H1 (cell line): ENCODE measurements around the gene KCNH4. TPM values are rescaled to one million over a fixed set of nuclear protein-coding genes. Genes with fewer than 3 reads are reported as not detected.

ENCODE experiments used
- CTCF ChIA-PET: fragments of 300-600 bp; sonication (Branson Sonifier 250); formaldehyde crosslinking; loops from one replicate; lab custom pipeline; 2021; ENCODE audit not compliant: partially characterized antibody; lab: Charles Lee
- POLR2A ChIA-PET: fragments of 300-600 bp; sonication (Branson Sonifier 250); formaldehyde crosslinking; loops from one replicate; lab custom pipeline; 2021; ENCODE audit warnings: inconsistent platforms; ENCODE audit not compliant: partially characterized antibody; lab: Charles Lee
- DNase-seq, 2 experiments: peaks; one replicate each; pipeline versions ENCODE4 v3.0.0 to v3.0.0-alpha.2; 2010 to 2022; ENCODE audit warnings: low spot score in 2 of 2, low read depth in 1 of 2, mixed read lengths in 1 of 2
- FAIRE-seq: peaks from 2 replicates; lab custom pipeline; 2011; peaks lifted over from hg19 to GRCh38; lab: Jason Lieb, UNC
- H2AFZ ChIP-seq: 2 replicates; pipeline ENCODE4 v1.8.1; 2012; ENCODE audit warnings: low read length, inconsistent platforms
- H2AK5ac ChIP-seq: 2 replicates; pipeline ENCODE4 v1.6.1; 2013; ENCODE audit warnings: low read depth, low read length
- H2BK120ac ChIP-seq: replicated peaks from 2 replicates; pipeline ENCODE3; 2013; ENCODE audit warnings: low read depth, low read length, inconsistent platforms
- H2BK12ac ChIP-seq: 2 replicates; pipeline ENCODE4 v1.6.1; 2013; ENCODE audit warnings: low read depth, low read length
- H2BK15ac ChIP-seq: 2 replicates; pipeline ENCODE4 v1.6.1; 2013; ENCODE audit warnings: low read length
- H2BK20ac ChIP-seq: 2 replicates; pipeline ENCODE4 v1.6.1; 2013; ENCODE audit warnings: low read length
- H2BK5ac ChIP-seq: 2 replicates; pipeline ENCODE4 v1.6.1; 2013; ENCODE audit warnings: low read depth, low read length
- H3K14ac ChIP-seq: 2 replicates; pipeline ENCODE4 v1.6.1; 2013; ENCODE audit warnings: inconsistent platforms; ENCODE audit not compliant: insufficient read length
- H3K18ac ChIP-seq: 2 replicates; pipeline ENCODE4 v1.6.1; 2013; ENCODE audit warnings: low read length; ENCODE audit errors: extremely low read depth
- H3K23ac ChIP-seq: 2 replicates; pipeline ENCODE4 v1.6.1; 2013; ENCODE audit warnings: inconsistent platforms; ENCODE audit not compliant: insufficient read length
- H3K23me2 ChIP-seq: 2 replicates; pipeline ENCODE4 v1.6.1; 2013; ENCODE audit warnings: low read depth, low read length
- H3K27ac ChIP-seq: 2 replicates; pipeline ENCODE4 v1.6.1; 2011; ENCODE audit warnings: low read depth, low read length, inconsistent platforms
- H3K27me3 ChIP-seq, 4 experiments: replicated peaks in 1 of 4; 1 replicate in 1 of 4; 2 replicates in 3 of 4; pipeline versions ENCODE4 v1.6.1 to v1.8.1; 2011 to 2013; ENCODE audit warnings: low read length in 3 of 4, mild to moderate bottlenecking in 3 of 4, inconsistent platforms in 2 of 4, mixed read lengths in 2 of 4, moderate library complexity in 1 of 4; ENCODE audit not compliant: control insufficient read depth in 3 of 4, insufficient read depth in 3 of 4; ENCODE audit errors: extremely low read depth in 1 of 4
- H3K36me3 ChIP-seq, 4 experiments: 2 replicates each; pipeline versions ENCODE4 v1.6.1 to v1.8.1; 2011 to 2013; ENCODE audit warnings: mild to moderate bottlenecking in 4 of 4, low read length in 3 of 4, moderate library complexity in 2 of 4, control low read depth in 1 of 4, inconsistent platforms in 1 of 4; ENCODE audit not compliant: insufficient read depth in 4 of 4, control insufficient read depth in 2 of 4
- H3K4ac ChIP-seq: replicated peaks from 2 replicates; pipeline ENCODE3; 2013; ENCODE audit warnings: low read length, low read depth, mixed read lengths, inconsistent platforms; ENCODE audit not compliant: insufficient read length
- H3K4me1 ChIP-seq, 4 experiments: replicated peaks in 1 of 4; 1 replicate in 1 of 4; 2 replicates in 3 of 4; pipeline versions ENCODE4 v1.6.1 to v1.8.1; 2011 to 2013; ENCODE audit warnings: low read length in 3 of 4, inconsistent platforms in 2 of 4, mixed read lengths in 1 of 4; ENCODE audit not compliant: insufficient read depth in 4 of 4, control insufficient read depth in 3 of 4
- H3K4me2 ChIP-seq, 2 experiments: 2 replicates each; pipeline versions ENCODE4 v1.6.1 to v1.8.1; 2011 to 2013; ENCODE audit warnings: low read depth in 2 of 2, low read length in 2 of 2, control low read depth in 1 of 2, inconsistent platforms in 1 of 2, mild to moderate bottlenecking in 1 of 2; ENCODE audit not compliant: insufficient read depth in 1 of 2
- H3K4me3 ChIP-seq, 4 experiments: fragments of 200-600, 300-600 bp in 1 of 4; sonication (generic), shearing (Covaris generic), sonication (Bioruptor Twin) in 1 of 4; 2 replicates each; pipeline versions ENCODE4 v1.5.1 to v1.8.1; 2011 to 2016; ENCODE audit warnings: low read length in 4 of 4, low read depth in 3 of 4, control low read depth in 2 of 4, inconsistent platforms in 2 of 4, mild to moderate bottlenecking in 2 of 4, mixed read lengths in 1 of 4, moderate library complexity in 1 of 4; ENCODE audit not compliant: insufficient read depth in 2 of 4; ENCODE audit errors: extremely low read depth in 1 of 4
- H3K56ac ChIP-seq: replicated peaks from 2 replicates; pipeline ENCODE3; 2013; ENCODE audit warnings: low read depth, mild to moderate bottlenecking, mixed read lengths, low read length, inconsistent platforms; ENCODE audit not compliant: insufficient read length
- H3K79me1 ChIP-seq: 2 replicates; pipeline ENCODE4 v1.6.1; 2013; ENCODE audit warnings: low read depth, low read length, control low read depth
- H3K79me2 ChIP-seq, 2 experiments: 2 replicates each; pipeline versions ENCODE4 v1.6.1 to v1.8.1; 2012 to 2013; ENCODE audit warnings: low read length in 2 of 2, mild to moderate bottlenecking in 2 of 2, inconsistent platforms in 1 of 2; ENCODE audit not compliant: insufficient read depth in 2 of 2, control insufficient read depth in 1 of 2
- H3K9ac ChIP-seq, 4 experiments: replicated peaks in 1 of 4; 1 replicate in 1 of 4; 2 replicates in 3 of 4; pipeline versions ENCODE4 v1.6.1 to v1.8.1; 2011 to 2013; ENCODE audit warnings: low read depth in 3 of 4, low read length in 3 of 4, control low read depth in 2 of 4, mild to moderate bottlenecking in 2 of 4, moderate library complexity in 2 of 4, inconsistent platforms in 1 of 4; ENCODE audit errors: extremely low read depth in 1 of 4
- H3K9me3 ChIP-seq, 2 experiments: 2 replicates each; pipeline versions ENCODE4 v1.6.1 to v1.8.1; 2012 to 2013; ENCODE audit warnings: mild to moderate bottlenecking in 2 of 2, moderate library complexity in 2 of 2, control low read depth in 1 of 2, inconsistent platforms in 1 of 2, low read depth in 1 of 2, low read length in 1 of 2, mixed read lengths in 1 of 2; ENCODE audit not compliant: insufficient read depth in 2 of 2
- H4K20me1 ChIP-seq, 2 experiments: replicated peaks in 1 of 2; 2 replicates each; pipeline versions ENCODE3 to v1.8.1; 2011 to 2013; ENCODE audit warnings: inconsistent platforms in 2 of 2, low read length in 2 of 2, mild to moderate bottlenecking in 1 of 2; ENCODE audit not compliant: insufficient read depth in 2 of 2, control insufficient read depth in 1 of 2
- H4K5ac ChIP-seq: 2 replicates; pipeline ENCODE4 v1.6.1; 2013; ENCODE audit warnings: low read length, low read depth, mixed read lengths, inconsistent platforms; ENCODE audit not compliant: insufficient read length
- H4K8ac ChIP-seq: 2 replicates; pipeline ENCODE4 v1.8.0; 2013; ENCODE audit warnings: mild to moderate bottlenecking, moderate library complexity, low read length, inconsistent platforms; ENCODE audit not compliant: insufficient read depth; ENCODE audit errors: extremely low read depth
- H4K91ac ChIP-seq: replicated peaks from 2 replicates; pipeline ENCODE3; 2013; ENCODE audit warnings: low read length, mixed read lengths, inconsistent platforms; ENCODE audit not compliant: insufficient read length
- POU5F1 ChIP-seq: IDR thresholded peaks from 2 replicates; pipeline ENCODE4 v1.6.1; 2011; ENCODE audit warnings: low read depth, mild to moderate bottlenecking, low read length, moderate library complexity
- RBBP5 ChIP-seq: IDR thresholded peaks from 2 replicates; pipeline ENCODE4 v1.7.1; 2012; ENCODE audit warnings: low read depth, mild to moderate bottlenecking, inconsistent platforms, low read length, moderate library complexity, borderline replicate concordance
- SIN3A ChIP-seq, 2 experiments: IDR thresholded peaks in 1 of 2; conservative IDR thresholded peaks in 1 of 2; 2 replicates each; pipeline ENCODE4 v1.6.1; 2011 to 2012; ENCODE audit warnings: low read length in 2 of 2, improper control_type of control experiment in 1 of 2, low read depth in 1 of 2, mild to moderate bottlenecking in 1 of 2
- USF2 ChIP-seq: IDR thresholded peaks from 2 replicates; pipeline ENCODE4 v1.6.1; 2011; ENCODE audit warnings: low read length, improper control_type of control experiment
- WGBS, 2 experiments: shearing (Covaris generic) in 1 of 2; methylation state at CpG; one replicate each; pipeline versions ENCODE4 v1.1.6 to v1.1.7; 2013 to 2015; ENCODE audit warnings: low lambda C conversion rate in 2 of 2, mixed read lengths in 2 of 2, inconsistent platforms in 1 of 2, low coverage in 1 of 2, missing lambda C conversion rate in 1 of 2; ENCODE audit not compliant: insufficient replicate concordance in 2 of 2, insufficient coverage in 1 of 2, insufficient read length in 1 of 2; ENCODE audit errors: extremely low coverage in 1 of 2, missing lambda C conversion rate in 1 of 2; 5-methylcytosine and 5-hydroxymethylcytosine counted together
- polyA plus RNA-seq, 7 experiments: library from polyadenylated mRNA; depleted of rRNA in 3 of 7; stranded (reverse) in 5 of 7; unstranded in 2 of 7; fragments of >200 nt in 5 of 7; fragments of 200-250 nt in 2 of 7; gene quantifications; 1 replicate in 5 of 7; 2 replicates in 1 of 7; 4 replicates in 1 of 7; pipeline versions ENCODE4 v1.2.1 to v1.2.3, GENCODE V29; 2011 to 2013; ENCODE audit warnings: missing spikeins in 2 of 7, mixed read lengths in 2 of 7
- total RNA-seq: library from RNA; stranded (reverse); fragmentation: NEBNext Ultra II Directional; extraction: Animal tissue kit (Norgen Biotek cat#: 25700); gene quantifications from 2 replicates; pipeline ENCODE4 v1.2.1, GENCODE V29; 2021
- TF ChIP-seq, protein P1 (sequence below), 3 experiments: IDR thresholded peaks; 1 replicate in 2 of 3; 2 replicates in 1 of 3; pipeline versions ENCODE4 v1.5.1 to v1.6.1; 2011; ENCODE audit warnings: low read length in 3 of 3, mild to moderate bottlenecking in 3 of 3, inconsistent platforms in 2 of 3, low read depth in 1 of 3, moderate library complexity in 1 of 3; ENCODE audit not compliant: insufficient read depth in 1 of 3; ENCODE audit errors: control extremely low read depth in 1 of 3
- TF ChIP-seq, protein P2 (sequence below): IDR thresholded peaks from 2 replicates; pipeline ENCODE4 v1.6.1; 2012; ENCODE audit warnings: inconsistent platforms

KCNH4 gene
- total and polyA plus RNA-seq, 2 of the 8 experiments (the other 6 are each of a cell fraction or from before 2014, with no cell fraction given) = 0.44 to 0.47 TPM

DNA sequence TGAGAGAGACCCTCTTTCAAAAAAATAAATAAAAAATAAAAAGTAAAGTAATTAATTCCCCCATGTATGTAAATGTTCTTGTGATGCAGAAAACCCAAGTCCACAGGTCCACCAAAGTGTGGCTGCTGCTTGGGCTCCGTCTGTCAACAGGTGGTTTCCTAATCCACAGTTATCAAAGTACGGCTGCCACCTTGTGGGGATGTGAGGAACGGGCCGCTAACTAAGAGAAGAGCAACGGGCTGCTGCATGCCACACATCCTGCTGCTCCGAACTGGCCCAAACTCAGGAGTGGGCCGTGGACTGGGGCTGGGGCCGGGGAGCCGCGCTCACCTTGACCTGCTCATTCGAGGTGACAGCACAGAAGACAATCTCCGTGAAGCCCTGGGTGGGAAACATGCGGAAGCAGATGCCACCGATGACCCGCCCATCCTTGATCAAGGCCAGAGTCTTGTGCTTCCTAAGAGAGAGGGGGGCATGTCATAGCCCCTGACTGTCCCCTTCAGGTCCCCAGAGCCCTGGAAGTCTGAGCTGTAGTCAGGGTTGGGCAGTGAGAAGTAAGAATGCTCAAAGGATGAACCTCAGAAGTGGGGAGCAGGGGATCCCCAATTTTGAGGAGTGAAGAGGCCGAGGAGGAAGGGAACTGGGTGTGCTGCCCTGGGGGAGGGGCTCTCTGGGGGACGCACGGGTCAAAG, 64.1 kb downstream of the KCNH4 start:
- H2AFZ ChIP-seq = no peak overlapping the region
- no peak overlapping the region for H3K56ac ChIP-seq
- H3K14ac ChIP-seq = no peak overlapping the region
- H3K4ac ChIP-seq = no peak overlapping the region
- no peak overlapping the region for H2BK120ac ChIP-seq
- H3K27ac ChIP-seq = no peak overlapping the region
- H3K36me3 ChIP-seq = peaks cover 3 to 20% (median 5%) of the 10 kb centered on the region in 4 experiments; a peak in 6 of 8 replicates
- H4K91ac ChIP-seq = no peak overlapping the region
- H3K79me1 ChIP-seq = no peaks in the 10 kb centered on the region; the same call in 1 of the 2 replicates
- peak; percentile 62 for FAIRE-seq
- H2BK20ac ChIP-seq = no peak overlapping the region
- H3K18ac ChIP-seq = no peak overlapping the region
- H3K27me3 ChIP-seq = no peaks in the 10 kb centered on the region
- ChIA-PET CTCF (interaction anchor here (0.6 to 39.4 kb wide), 16 partner anchors 14 to 185 kb away, joined by 3 to 1084 read pairs (median 9); partner anchors contain the start of genes DNAJC7, KCNH4, NKIRAS2 and ZNF385C), POLR2A (interaction anchor here (0.9 kb wide), 1 partner anchor 172 kb away, joined by 3 read pairs; no protein-coding TSS in a partner anchor)
- peaks cover 3% of the 10 kb centered on the region for H3K23me2 ChIP-seq
- no peak overlapping the region for H3K23ac ChIP-seq
- H3K9ac ChIP-seq = no peak overlapping the region
- no peak overlapping the region for H2BK15ac ChIP-seq
- no peak overlapping the region for H2AK5ac ChIP-seq
- no peak overlapping the region for H2BK12ac ChIP-seq
- H3K79me2 ChIP-seq = no peaks in the 10 kb centered on the region
- no peak overlapping the region; the same call in 1 of the 2 replicates for H2BK5ac ChIP-seq
- H3K4me1 ChIP-seq = peaks cover 0 to 13% (median 6%) of the 10 kb centered on the region in 4 experiments; a peak in 6 of 7 replicates
- H3K9me3 ChIP-seq = no peaks in the 10 kb centered on the region
- H4K20me1 ChIP-seq = peaks cover 0 to 5% of the 10 kb centered on the region in 2 experiments
- no peak overlapping the region for H4K5ac ChIP-seq
- peak; percentile 56 to 86 for DNase-seq
- H3K4me3 ChIP-seq = no peak overlapping the region
- WGBS, 2 experiments = 60% methylated on average over 15 of the region's 18 CpGs; no CpG with 5 or more reads in 1 of the 2 experiments
- no peak overlapping the region; the same call in 1 of the 2 replicates for H4K8ac ChIP-seq
- no peak overlapping the region for H3K4me2 ChIP-seq
- TF ChIP-seq USF2 = no peak
- TF ChIP-seq, protein P1, sequence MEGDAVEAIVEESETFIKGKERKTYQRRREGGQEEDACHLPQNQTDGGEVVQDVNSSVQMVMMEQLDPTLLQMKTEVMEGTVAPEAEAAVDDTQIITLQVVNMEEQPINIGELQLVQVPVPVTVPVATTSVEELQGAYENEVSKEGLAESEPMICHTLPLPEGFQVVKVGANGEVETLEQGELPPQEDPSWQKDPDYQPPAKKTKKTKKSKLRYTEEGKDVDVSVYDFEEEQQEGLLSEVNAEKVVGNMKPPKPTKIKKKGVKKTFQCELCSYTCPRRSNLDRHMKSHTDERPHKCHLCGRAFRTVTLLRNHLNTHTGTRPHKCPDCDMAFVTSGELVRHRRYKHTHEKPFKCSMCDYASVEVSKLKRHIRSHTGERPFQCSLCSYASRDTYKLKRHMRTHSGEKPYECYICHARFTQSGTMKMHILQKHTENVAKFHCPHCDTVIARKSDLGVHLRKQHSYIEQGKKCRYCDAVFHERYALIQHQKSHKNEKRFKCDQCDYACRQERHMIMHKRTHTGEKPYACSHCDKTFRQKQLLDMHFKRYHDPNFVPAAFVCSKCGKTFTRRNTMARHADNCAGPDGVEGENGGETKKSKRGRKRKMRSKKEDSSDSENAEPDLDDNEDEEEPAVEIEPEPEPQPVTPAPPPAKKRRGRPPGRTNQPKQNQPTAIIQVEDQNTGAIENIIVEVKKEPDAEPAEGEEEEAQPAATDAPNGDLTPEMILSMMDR (IDR thresholded peaks at IDR 0.05; ENCODE audit: control extremely low read depth in 1 of 3, insufficient read depth in 1 of 3, low read depth in 1 of 3, low read length in 3 of 3) = peak; percentile 85 to 94 (median 88)
- no peak for TF ChIP-seq POU5F1
- TF ChIP-seq, protein P2, sequence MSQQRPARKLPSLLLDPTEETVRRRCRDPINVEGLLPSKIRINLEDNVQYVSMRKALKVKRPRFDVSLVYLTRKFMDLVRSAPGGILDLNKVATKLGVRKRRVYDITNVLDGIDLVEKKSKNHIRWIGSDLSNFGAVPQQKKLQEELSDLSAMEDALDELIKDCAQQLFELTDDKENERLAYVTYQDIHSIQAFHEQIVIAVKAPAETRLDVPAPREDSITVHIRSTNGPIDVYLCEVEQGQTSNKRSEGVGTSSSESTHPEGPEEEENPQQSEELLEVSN = no peak
- peak in 1 of 2 experiments; percentile 76; a peak in 1 of 4 replicates for TF ChIP-seq SIN3A (conservative IDR thresholded peaks at IDR 0.05 in 1 of 2, IDR thresholded peaks at IDR 0.05 in 1 of 2; ENCODE audit: low read depth in 1 of 2, low read length in 2 of 2)
- TF ChIP-seq RBBP5 = no peak
